ENCODE data around the gene CCDC159. TPM values are rescaled to one million over a fixed set of nuclear protein-coding genes. Genes with fewer than 3 reads are reported as not detected.

Gene CCDC159
- total RNA-seq, 1 experiment from 2014 or later: 1.3 TPM

DNA sequence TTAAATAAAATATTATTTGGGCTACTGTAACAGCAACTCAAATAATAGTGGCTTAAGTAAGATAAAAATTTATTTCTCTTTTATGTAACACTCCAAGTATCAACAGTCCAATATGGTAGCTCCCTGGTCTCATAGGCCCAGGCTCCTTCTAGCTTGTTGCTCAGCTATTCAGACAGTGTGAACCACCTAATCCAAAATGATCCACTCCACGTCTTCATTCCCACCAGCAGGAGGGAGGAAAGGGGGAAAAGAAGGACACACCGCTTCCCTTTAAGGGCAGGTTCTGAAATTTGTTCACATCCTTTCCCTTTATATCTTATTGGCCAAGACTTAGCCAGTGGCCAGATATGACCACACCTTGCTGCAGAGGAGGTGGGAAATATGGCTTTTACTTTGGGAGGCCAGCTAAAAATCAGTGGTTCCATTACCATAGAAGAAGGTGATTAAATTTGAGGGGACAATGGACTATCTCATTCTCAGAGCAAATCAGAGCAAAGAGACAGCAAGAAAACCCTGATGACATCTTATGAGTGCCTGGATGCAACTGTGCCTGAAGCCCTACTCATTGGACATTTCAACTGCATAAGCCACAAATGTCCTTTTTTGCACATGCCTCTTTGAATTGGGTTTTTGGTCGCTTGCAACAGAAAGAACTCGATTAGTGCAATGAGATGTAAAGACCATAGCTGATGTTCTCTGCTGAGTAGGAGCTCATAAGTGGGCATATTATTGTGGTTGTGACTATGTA is 44.8 kb downstream of the CCDC159 start:
- no peak for DNase-seq (ENCODE audit: low spot score)

DNA sequence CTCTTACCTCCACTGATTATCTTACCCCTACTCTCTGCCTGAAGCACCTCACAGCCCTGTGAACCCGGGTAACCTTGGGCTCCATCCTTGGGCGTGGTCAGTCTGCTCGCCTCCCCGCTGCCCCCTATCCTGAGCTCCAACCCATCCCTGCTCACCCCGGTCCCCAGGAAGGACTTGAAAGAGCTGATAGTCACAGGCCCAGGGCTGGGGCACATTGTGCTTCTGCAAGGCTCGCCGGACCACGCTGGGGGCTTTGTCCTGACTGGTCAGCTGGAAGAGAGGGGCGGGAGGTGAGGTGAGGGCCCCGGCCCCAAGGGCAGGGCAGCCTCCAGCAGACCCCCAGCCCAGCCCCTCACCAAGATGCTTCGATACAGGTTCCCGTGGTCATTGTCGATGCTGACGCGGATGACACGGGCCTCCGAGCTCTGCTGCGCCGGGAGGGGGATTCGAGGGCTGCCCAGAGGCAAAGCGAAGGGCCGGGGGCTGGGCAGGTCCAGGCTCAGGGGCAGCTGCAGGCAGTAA is 50.8 kb downstream of the CCDC159 start:
- no peak for DNase-seq (ENCODE audit: low spot score)

DNA sequence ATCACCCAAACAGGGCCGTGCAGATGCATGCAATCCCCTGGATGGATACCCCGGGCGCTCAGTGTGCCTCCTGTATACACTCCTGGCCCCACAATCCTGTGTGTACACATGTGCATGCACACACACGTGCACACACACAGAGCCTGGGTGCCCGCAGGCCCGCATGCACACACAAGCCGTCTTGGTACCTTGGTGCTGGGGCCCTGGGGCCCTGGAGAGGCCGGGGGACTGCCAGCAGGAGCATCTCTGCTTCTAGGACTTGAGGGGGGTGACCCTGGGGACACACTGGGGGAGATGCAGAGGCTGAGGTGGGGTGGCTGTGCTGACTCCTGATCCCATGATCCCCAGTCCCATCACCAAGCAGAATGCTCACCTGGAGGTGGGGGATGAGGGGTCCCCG is 53.3 kb downstream of the CCDC159 start:
- DNase-seq (ENCODE audit: low spot score): no peak

- no peak for DNase-seq (ENCODE audit: low spot score)
Observed at GRCh38 chr19:11400798-11401197, 54.5 kb downstream of the CCDC159 start.

DNA sequence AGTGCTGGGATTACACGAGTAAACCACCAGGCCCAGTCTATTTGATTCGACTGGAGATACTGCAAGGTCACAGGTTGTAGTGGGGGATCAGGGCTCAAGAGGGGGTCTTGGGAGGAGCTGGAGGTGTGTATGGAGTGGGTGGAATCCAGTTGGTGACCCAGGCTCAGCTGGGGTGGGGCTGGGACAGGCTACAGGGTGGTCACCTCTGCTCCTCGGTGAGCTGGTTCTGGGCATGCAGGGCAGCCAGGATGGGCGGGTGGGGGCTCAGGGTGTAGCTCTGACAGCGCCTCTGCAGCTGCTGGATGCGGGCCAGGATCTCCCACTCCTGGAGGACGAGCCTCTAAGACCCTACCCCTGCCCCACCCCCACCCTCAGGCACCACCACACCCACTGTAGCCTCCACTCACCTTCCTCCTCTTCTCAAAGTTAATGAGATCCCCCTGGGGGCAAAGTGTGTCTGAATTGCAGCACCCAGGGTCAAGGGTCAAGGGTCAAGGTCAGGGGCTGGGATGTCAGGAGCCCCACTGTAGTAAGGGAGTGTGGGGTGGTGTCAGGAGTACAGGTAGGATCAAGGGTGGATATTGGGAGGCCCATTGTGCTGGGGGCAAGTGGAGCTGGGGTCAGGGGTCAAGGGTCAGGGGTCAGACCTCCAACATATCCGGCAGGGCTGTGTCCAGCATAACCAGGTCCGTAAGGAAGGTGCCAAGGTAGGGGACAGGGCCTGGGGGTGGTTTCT is 55.7 kb downstream of the CCDC159 start:
- DNase-seq (ENCODE audit: low spot score): no peak

Other genes starting within 250 kb of the CCDC159 start
- 109 and 113 TPM in 2 replicates for gene SPC24, start 190.7 kb upstream of the CCDC159 start, total RNA-seq (2014; rRNA removed; shearing (Covaris generic))
- gene KANK2, start 149.0 kb upstream of the CCDC159 start, total RNA-seq (2014; rRNA removed; shearing (Covaris generic)): 135 and 144 TPM in 2 replicates
- gene ANGPTL8, start 106.9 kb upstream of the CCDC159 start, total RNA-seq (2014; rRNA removed; shearing (Covaris generic)): not detected in 2 replicates
- gene DOCK6, start 84.0 kb upstream of the CCDC159 start, total RNA-seq (2014; rRNA removed; shearing (Covaris generic)): 3.8 and 4.4 TPM in 2 replicates
- not detected in 2 replicates for gene TSPAN16, start 50.4 kb upstream of the CCDC159 start, total RNA-seq (2014; rRNA removed; shearing (Covaris generic))
- gene RAB3D, start 6.9 kb upstream of the CCDC159 start, total RNA-seq (2014; rRNA removed; shearing (Covaris generic)): 1.3 and 2.6 TPM in 2 replicates
- gene TMEM205, start 251 bp upstream of the CCDC159 start, total RNA-seq (2014; rRNA removed; shearing (Covaris generic)): 54.9 and 114 TPM in 2 replicates
- gene PLPPR2, start 8.9 kb downstream of the CCDC159 start, total RNA-seq (2014; rRNA removed; shearing (Covaris generic)): 15.7 and 19.4 TPM in 2 replicates
- gene SWSAP1, start 28.1 kb downstream of the CCDC159 start, total RNA-seq (2014; rRNA removed; shearing (Covaris generic)): 0.65 and 1.6 TPM in 2 replicates
- gene EPOR, start 37.8 kb downstream of the CCDC159 start, total RNA-seq (2014; rRNA removed; shearing (Covaris generic)): 3.7 and 5.3 TPM in 2 replicates
- gene RGL3, start 72.8 kb downstream of the CCDC159 start, total RNA-seq (2014; rRNA removed; shearing (Covaris generic)): 4.8 and 11.1 TPM in 2 replicates
- gene ODAD3, start 88.6 kb downstream of the CCDC159 start, total RNA-seq (2014; rRNA removed; shearing (Covaris generic)): 1.5 and 6.1 TPM in 2 replicates
- gene PRKCSH, start 89.1 kb downstream of the CCDC159 start, total RNA-seq (2014; rRNA removed; shearing (Covaris generic)): 149 and 173 TPM in 2 replicates
- not detected in 2 replicates for gene ELAVL3, start 134.5 kb downstream of the CCDC159 start, total RNA-seq (2014; rRNA removed; shearing (Covaris generic))
- 5.2 and 21.2 TPM in 2 replicates for gene ZNF653, start 159.3 kb downstream of the CCDC159 start, total RNA-seq (2014; rRNA removed; shearing (Covaris generic))
- gene ECSIT, start 182.6 kb downstream of the CCDC159 start, total RNA-seq (2014; rRNA removed; shearing (Covaris generic)): 44.0 and 54.0 TPM in 2 replicates
- gene CNN1, start 192.3 kb downstream of the CCDC159 start, total RNA-seq (2014; rRNA removed; shearing (Covaris generic)): 0.78 and 1.9 TPM in 2 replicates
- 66.7 and 69.2 TPM in 2 replicates for gene ELOF1, start 212.7 kb downstream of the CCDC159 start, total RNA-seq (2014; rRNA removed; shearing (Covaris generic))
- 15.5 and 24.8 TPM in 2 replicates for gene ACP5, start 231.1 kb downstream of the CCDC159 start, total RNA-seq (2014; rRNA removed; shearing (Covaris generic))